ENCODE measurements around the gene ANAPC2.
A peak's percentile ranks its signal among the peaks of the same experiment; 100 is the strongest.

Gene ANAPC2

GRCh38 chr9:137188490-137189296 lies at the start of gene ANAPC2, which contains the start of gene SSNA1:
Gene ANAPC2 (minus strand): TSS chr9:137188560. CDS start chr9:137188532, 28 bp downstream.
Gene SSNA1 (plus strand): TSS chr9:137188676. CDS start chr9:137188727, 51 bp downstream.
- DNase-seq: peak; percentile 92

- DNase-seq: no peak
Observed at GRCh38 chr9:137236936-137237421, 48.6 kb upstream of the ANAPC2 start.

GRCh38 chr9:137236238-137236935 lies 48.0 kb upstream of the ANAPC2 start:
- peak; percentile 91 for DNase-seq

GRCh38 chr9:137235424-137236237 lies 47.3 kb upstream of the ANAPC2 start:
- DNase-seq: no peak

GRCh38 chr9:137234758-137235423 lies 46.5 kb upstream of the ANAPC2 start:
- DNase-seq: no peak

- no peak for DNase-seq
Observed at GRCh38 chr9:137234055-137234697, 45.8 kb upstream of the ANAPC2 start.

- DNase-seq: no peak
Observed at GRCh38 chr9:137233143-137233980, 45.0 kb upstream of the ANAPC2 start.

- no peak for DNase-seq
Observed at GRCh38 chr9:137232510-137232909, 44.1 kb upstream of the ANAPC2 start.

GRCh38 chr9:137232101-137232500 lies 43.7 kb upstream of the ANAPC2 start:
- no peak for DNase-seq

- DNase-seq: no peak
Observed at GRCh38 chr9:137231372-137232039, 43.1 kb upstream of the ANAPC2 start.

GRCh38 chr9:137230705-137231371 lies 42.5 kb upstream of the ANAPC2 start, which contains the start of gene SLC34A3:
Gene SLC34A3 (plus strand): TSS chr9:137230901. CDS start chr9:137231703, 802 bp downstream.
- no peak for DNase-seq

- DNase-seq: no peak
Observed at GRCh38 chr9:137229903-137230704, 41.7 kb upstream of the ANAPC2 start.

- DNase-seq: no peak
Observed at GRCh38 chr9:137228968-137229896, 40.9 kb upstream of the ANAPC2 start.

GRCh38 chr9:137228506-137228967 lies 40.2 kb upstream of the ANAPC2 start:
- no peak for DNase-seq

- DNase-seq: no peak
Observed at GRCh38 chr9:137227853-137228505, 39.6 kb upstream of the ANAPC2 start.

GRCh38 chr9:137227054-137227852 lies 38.9 kb upstream of the ANAPC2 start, which contains the start of gene RNF224:
Gene RNF224 (plus strand): TSS chr9:137227502. CDS start chr9:137228336, 834 bp downstream.
- peak; percentile 85 for DNase-seq

Measured in CD4-positive, alpha-beta T cell treated with Interleukin-17A for 1 hour (primary cell).